GM19193 (cell line): ENCODE results near the gene SLITRK3.

Source experiments
- POLR2A ChIP-seq: IDR thresholded peaks from 4 replicates; pipeline ENCODE4 v1.6.1; 2011; ENCODE audit not compliant: insufficient read depth, insufficient read length; ENCODE audit errors: extremely low read depth

SLITRK3 gene

DNA sequence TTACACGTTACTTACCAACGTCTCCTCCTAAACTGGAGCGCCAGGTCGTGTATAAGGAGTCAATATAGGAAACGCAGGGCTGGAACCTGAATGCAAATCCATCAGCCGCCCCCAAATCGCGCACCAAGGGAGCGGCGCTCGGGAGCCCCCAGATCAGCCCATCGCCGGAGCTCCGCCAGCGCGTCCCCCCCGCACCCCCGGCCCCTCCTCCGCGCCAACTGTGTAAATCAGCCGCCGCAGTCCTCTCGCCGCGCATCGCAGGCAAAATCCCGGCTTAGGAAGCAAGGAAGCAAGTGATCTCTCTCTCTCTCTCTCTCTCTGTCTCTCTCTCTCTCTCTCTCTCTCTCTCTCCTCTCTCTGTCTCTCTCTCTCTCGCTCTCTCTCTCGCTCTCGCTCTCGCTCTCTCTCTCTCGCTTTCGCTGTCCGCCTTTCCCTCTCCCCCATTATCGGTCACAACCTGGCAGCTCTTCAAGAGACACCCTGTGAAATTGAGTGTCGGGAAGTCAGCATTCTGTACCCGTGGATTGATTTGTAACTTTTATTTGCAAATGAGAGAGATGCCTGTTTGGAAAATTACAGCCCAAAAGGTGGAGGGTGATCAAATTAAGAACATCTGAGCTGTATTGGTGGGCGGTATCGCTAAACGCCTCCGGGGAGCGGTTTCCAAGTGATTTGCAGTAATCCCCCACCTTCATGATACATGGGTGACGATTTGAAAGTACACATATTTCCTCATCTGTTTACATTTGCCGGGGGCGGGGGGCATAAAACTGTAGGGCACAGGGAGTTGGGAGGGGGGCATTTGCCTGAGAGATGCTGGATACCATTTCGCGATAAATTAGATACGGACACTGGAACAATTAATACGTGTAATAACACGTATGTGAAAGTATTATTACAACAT, 645 bp upstream of the SLITRK3 start:
- TF ChIP-seq POLR2A: no peak

DNA sequence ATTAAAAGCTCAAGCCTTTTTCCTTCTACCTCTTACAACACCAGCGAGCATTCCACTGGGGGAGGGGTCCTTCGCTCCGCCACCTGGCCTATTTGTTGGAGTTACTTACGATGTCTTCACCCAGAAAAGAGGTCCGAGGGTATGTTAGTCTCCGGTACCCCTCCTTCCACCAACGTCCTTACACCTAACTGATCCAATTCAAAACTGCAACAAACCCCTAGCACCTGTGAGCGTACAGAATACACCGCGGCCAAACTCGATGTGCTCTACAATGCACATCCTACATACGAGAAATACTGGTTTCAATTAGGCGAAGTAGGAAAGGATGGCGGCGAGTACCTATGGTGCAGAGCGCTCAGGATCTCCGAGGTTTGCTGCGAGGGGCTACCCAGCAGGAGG, 944 bp downstream of the SLITRK3 start:
- no peak for TF ChIP-seq POLR2A

DNA sequence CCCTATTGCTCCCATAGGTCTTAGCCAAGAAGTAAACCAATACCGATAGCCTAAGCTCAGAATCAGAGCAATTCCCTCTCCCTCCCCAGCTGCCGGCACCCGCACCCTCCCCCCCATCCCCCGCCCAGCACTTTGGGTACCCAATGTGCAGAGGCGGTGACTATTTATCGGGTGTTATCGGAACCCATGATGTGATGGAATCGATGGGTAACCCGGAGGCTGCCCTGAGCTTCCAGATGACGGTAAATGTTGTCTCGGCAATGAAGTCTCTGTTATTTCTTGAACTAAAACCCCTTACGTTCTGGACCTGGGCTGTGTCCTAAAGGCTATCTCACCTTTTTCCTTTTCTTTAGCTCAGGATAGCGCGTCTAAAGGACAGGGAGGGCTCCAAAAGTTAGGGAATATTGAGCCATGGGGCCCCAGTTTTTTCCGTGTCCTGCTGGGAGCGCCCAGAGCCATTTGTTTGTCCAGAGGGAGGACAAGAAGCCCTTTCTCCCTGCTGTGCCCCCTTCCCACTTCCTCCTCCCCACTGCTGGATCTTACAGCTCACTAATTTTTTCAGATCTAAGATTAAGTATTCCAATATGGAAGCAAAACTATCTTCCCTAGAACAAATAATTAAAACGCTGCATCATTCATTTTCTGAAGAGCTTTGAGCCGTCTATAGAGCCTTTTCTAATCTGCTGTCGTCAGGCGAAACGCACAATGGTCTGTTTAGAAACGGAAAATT, 1.5 kb downstream of the SLITRK3 start:
- no peak for TF ChIP-seq POLR2A

DNA sequence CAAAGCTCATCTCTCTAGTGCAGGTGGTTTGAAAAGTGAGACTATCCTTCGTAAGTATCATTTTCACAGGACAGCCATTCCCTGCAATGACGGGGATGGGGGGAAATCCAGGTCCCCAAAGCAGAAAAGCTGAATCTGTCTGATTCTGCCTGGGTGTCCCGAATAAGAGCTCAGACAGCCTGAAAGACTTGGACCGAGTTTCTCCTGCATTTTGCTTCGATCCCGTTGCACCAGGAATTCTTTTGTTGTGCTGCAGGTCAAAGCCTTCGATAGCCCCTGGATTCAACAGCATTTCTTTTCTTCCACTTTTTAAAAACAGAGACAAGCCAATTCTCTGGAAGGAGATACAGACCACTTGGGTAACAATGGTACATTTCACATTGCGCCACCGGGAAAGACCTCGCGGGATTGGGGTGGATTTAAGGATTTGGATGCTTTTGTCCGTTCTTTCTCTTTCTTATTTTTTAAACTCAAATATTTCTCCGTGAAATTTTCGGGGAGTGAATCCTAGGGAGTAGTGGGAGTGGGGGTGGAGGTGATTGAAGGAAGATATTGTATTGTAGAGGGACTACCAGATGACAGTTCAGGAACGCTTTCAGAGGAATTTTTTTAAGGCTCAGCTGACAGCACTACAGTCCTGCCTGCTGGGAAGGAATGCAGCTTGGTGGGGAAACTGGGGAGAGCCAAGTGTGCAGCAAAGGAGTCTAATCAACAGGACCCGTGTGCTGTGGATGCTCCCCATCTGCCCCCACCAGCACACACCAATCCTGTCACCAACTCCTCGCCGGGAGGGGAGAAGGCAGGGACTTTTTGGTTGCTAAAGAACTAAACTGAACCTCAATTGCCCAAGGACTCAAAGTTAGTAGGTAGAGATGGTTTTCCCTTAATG, 2.6 kb downstream of the SLITRK3 start:
- no peak for TF ChIP-seq POLR2A

DNA sequence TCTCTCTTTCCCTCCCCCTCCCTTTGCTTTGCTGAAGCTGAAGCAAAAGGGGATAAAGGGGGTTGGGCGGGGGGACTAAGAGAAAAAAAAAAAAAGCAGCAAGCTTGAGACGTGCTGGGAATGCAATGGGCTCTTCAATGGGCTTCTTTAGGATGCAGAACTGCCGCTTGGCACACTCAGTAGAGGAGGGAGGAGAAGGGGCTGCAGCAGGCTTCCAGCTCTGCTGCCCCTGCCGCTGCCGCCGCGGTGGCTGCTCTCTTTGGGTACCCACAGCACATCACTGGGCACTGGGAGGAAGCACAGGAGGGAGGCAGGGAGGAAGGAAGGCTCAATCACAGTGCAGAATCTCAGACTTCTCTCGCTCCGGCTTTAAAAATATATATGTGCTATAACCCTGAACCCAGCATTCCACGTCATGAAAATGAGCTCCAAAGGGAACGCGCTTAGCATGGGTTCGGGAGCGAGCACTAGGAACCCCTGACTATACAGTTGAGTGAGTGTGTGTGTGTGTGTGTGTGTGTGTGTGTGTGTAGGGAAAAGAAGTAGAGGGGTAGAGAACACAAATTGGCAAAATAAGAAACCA, 3.5 kb downstream of the SLITRK3 start:
- TF ChIP-seq POLR2A: no peak

DNA sequence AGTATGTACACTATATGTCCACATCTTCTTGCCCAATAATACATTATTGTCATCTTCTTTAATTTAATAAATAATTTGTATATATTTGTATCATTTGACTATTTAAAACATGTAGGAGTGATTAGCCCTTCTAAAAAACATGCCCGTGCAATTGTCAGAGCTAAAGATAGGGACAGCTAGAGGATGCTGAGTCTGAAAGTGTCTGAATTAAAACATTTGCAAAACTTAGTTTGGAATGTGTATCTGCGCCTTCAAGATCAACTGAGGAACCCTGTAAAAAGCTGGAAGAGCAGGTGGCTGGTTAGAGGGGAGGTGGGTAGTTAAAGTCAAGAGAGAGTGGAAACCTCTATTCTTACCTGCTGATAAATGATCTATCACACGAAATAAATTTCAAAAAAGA, 4.7 kb downstream of the SLITRK3 start:
- no peak for TF ChIP-seq POLR2A

DNA sequence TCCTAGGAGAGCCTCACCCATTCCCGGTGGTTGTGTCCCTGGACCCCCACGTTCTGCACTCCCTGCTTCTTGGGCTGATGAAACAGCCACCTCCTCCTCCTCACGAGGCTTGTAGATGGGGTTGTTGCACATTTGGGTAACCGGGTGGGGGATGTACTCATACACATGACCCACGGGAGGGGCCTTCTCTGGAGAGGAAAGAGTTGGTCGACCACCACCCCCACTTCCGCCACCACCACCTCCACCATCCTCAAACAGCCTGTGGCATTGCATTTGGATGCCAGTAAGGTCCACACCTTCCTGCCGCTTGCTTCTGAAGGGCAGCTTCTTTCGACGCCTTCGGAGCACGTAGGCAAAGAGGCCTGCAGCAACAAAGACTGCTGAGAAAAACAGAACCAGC, 7.7 kb downstream of the SLITRK3 start:
- no peak for TF ChIP-seq POLR2A

DNA sequence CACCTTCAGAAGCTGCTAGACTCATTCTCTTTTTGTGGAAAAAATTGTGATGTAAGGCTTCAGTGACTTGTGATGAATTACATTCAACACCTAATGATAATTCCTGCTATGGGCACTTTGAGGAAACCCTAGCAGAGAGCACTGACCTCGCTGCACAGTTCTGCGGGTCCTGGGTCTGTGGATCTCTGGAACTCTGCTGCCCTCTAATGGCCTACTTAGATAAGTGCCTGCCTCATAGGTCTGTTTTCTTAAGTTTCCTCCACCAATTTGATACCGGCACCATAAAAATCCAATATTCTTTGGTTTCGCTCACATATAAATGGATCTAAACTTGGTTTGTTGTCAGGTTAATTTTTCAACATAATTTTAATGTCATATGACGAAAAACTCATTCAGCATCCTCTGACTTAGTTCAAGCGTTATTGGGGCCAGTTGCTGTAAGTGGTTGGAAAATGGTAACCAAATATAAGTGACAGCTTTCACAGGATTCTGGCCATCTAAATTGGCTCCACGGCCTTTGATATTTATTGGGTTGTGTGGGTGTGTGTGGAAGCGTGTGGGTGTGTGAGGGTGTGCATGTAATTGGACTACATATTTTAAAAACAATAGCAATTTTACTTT, 10.4 kb downstream of the SLITRK3 start:
- TF ChIP-seq POLR2A: no peak

DNA sequence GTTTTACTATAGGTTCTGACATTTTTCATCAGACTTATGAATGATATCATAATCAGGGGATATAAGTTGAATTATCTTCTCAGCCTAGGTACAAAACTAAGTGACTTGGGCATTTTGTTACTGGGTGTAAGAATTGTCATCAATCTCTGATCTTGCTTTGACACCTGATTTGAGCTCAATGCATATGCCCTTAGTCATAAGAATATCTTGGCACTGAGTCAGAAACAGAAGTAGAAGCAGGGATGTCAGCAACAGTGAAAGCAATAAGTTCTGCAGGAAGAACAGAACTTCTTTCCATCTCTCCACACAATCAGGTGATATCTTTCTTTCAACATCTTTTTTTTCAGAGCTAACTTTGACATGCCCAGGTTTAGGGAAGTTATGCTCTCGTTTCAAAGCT, 14.6 kb downstream of the SLITRK3 start:
- TF ChIP-seq POLR2A: no peak

DNA sequence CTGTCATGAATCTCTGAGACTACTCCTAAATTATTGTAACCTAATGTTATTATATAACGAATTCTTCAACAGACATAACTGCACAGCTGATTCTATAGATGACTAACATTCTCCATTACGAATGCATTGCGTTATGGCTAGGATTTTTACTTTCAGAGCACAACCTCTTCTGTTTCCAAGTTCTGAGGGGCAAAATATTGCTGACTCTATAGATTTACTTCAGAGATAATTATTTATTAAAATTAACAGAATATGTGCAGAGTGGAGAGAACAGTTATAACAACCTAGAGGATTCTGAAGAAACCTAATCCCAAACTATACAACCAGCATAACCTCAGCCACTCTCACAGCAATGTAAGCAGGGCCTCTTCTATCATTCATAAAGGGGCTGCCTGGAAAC, 25.9 kb downstream of the SLITRK3 start:
- TF ChIP-seq POLR2A: no peak

DNA sequence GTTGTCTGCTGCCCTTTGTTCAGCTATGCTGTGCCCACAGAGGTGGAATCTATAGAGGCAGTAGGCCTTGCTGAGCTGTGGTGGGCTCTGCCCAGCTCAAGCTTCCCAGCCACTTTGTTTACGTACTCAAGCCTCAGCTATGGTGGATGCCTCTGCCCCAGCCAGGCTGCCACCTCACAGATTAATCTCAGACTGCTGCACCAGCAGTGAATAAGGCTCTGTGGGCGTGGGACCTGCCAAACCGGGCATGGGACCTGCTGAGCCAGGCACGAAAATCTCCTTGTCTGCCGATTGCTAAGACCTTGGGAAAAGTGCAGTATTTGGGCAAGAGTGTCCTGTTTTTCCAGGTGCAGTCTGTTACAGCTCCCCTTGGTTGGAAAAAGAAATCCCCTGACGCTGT, 26.8 kb downstream of the SLITRK3 start:
- TF ChIP-seq POLR2A: no peak

DNA sequence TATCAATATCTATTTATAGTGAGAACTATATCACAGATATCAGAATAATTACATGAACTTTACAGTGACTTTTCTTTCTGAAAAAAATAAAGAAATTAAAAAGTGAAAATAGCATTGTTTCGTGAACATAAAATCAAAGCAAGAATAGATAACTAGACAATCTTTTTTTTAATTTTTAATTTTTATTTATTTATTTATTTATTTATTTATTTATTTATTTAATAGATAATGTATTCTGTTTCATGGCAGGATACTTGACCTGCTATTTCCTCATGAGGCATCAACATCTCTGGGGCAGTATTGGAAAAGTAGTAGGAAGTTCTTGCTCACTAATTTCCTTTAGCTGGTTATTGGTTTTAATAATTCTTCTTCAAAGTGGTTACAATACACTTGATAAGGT, 33.3 kb downstream of the SLITRK3 start:
- TF ChIP-seq POLR2A: no peak

DNA sequence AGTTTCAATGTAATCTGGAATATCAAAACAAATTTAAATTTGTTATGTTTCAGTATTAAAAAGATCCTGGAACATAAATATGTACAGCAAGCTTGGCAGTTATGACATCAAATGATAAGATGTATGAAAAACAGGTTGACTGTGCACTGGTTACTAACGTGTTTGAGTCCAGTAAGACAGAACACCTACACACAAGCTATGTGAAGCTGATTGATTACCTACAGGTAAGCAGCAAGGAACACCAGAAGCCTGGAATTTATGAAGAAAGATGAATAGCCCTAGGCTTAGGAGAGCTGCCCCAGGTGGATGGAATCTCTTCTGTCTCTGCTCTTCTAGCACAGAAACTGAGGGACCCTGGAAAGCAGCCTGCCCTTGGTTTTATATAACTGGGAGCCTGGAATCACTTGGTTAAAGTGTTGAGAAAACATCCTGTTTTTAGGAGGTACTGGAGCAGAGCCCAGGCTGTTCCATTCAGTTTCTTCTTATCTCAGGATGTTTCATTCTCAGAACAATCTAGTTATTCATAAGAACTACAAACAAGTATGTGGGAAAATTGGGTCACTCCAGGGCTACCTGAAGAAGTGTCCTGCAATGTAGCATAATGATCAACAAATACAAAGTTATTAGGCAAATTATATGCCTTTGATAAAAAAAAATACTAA, 36.3 kb downstream of the SLITRK3 start:
- no peak for TF ChIP-seq POLR2A

DNA sequence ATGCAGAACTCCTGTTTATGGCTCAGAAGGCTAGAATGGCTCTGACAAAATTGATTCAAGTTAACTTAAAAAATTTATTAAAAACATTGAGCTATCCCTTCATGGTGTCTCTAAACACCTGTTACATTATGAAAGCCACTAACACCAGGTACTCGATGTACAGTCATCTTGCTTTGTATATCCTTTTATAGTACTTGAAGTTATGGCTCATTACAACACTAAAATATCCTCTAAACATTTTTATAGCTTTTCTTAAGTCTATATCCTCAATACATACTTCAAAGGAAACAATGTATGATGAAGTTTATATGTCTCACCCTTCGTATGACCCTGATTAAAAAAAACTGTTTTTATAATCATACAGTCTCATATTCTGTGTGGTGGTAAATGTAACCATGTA, 38.2 kb downstream of the SLITRK3 start:
- no peak for TF ChIP-seq POLR2A
